Nucleus accumbens (tissue), 56 donors: ENCODE measurements around the gene SLC9A5.
A peak's percentile ranks its signal among the peaks of the same experiment; 100 is the strongest.

Experiments used
- DNase-seq, 56 donors: peaks; one replicate each; lab custom pipeline; 2025; lab: John Stamatoyannopoulos, UW

The SLC9A5 gene

GRCh38 chr16:67252609-67253497 is 4.1 kb downstream of the SLC9A5 start:
- DNase-seq: peak in 9 of 56 donors; percentile 16 to 46 (median 35)

DNA sequence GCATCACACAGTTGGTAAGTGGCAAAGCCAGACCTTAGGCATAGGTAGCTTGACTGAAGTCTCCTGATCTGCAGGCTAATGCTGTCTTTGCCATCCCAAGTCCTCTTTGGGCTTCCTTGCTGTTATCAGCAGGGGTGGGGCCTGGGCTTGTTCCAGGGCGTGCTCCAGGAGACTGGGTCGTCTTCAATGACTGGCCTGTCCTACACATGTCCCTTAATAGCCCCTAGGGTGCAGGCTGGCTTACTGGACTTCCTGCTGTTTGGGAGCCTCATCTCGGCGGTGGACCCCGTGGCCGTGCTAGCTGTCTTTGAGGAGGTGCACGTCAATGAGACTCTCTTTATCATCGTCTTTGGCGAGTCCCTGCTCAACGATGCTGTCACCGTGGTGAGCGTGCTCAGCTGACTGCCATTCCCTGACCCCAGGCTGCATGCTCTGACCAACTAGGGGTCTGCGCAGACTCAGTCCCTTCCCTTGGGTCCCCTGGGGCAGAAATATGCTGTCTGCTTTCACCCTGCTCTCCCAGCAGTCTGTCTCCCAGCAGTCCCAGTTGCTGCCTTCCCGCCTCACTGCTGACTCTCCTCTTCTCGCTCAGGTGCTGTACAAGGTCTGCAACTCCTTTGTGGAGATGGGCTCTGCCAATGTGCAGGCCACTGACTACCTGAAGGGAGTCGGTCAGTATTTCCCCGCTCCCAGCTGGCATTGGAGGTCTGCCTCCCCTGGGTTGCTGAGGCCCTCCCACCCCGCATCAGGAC is 6.2 kb downstream of the SLC9A5 start:
- DNase-seq: no peak

DNA sequence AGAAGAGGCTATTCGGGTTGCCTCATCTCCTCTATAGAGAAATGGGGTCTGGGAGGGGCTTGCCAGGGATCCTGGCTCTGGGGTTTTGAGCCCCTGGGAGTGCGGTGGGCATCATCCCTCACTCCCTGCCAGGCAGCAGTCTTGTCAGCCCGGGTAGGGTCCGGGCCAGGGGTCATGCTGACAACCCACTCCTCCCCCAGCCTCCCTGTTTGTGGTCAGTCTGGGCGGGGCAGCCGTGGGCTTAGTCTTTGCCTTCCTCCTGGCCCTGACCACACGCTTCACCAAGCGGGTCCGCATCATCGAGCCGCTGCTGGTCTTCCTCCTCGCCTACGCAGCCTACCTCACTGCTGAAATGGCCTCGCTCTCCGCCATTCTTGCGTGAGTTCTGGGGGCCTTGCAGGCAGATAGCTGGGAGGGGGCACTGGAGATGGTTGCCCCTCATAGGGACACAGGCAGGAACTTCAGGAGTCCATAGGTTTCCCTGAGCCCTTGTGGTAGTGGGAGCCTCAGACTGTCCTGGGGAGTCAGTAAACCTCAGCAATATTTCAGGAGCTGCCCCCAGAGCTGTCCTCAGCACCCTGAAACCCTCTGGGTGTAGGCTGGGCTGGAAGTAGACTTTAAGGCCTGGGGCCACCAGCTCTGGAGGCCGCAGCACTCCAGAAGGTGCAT is 6.9 kb downstream of the SLC9A5 start:
- no peak for DNase-seq

- no peak for DNase-seq
Measured at GRCh38 chr16:67256701-67257230, 8.0 kb downstream of the SLC9A5 start.

DNA sequence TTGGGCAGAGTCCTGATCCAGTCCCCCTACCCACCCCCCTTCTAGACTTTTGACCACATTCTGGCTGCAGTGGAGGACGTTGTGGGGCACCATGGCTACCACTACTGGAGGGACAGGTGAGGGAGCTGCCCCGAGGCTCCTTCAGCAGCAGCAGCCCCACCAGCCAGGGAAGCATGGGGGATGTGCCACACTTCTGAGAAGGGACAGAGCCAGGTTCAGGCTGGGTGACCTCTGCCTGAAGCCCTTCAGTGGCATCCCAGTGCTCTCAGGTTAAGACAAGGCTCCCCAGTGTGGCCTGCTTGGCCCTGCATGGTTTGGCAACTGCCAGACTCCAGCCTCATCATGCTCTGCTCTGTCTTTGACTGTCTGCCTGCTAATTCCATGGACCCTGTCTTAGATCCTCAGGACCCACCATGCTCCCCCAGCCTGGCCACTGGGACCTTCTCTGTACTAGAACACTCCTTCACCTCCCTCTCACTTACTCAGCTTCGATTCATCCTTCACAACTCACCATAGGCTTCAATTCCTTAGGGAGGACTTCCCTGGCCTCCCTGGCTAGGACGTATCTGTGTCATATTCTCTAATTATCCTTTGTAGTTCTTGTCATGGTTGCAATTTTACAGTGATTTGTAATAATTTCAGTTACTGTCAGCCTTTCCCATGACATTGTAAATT is 8.8 kb downstream of the SLC9A5 start:
- no peak for DNase-seq

DNA sequence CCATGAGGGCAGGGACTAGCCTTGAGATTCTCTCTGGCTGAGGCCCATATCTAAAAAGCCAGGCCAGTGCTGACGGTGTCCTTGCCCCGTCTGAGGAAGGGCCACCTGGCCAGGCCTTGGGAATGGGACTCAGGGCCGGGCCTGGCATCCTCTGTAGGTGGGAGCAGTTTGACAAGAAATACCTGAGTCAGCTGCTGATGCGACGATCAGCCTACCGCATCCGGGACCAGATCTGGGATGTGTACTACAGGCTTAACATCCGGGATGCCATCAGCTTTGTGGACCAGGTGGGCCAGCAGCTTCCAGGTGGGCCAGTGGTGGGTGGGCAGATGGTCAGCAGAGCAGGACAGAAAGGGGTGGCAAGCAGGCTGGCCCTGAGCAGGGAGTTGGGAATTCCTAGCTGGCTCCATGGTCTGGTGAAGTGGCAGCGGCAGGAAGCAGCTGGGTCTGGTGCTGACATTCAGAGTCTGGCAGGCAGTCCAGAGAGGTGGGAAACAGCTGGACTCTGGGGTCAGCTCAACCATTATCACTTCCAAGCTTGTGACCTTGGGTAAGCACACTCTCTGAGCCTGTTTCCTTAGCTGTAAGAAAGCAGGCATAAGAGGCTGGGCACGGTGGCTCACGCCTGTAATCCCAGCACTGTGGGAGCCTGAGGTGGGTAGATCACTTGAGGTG is 9.5 kb downstream of the SLC9A5 start:
- DNase-seq: no peak

DNA sequence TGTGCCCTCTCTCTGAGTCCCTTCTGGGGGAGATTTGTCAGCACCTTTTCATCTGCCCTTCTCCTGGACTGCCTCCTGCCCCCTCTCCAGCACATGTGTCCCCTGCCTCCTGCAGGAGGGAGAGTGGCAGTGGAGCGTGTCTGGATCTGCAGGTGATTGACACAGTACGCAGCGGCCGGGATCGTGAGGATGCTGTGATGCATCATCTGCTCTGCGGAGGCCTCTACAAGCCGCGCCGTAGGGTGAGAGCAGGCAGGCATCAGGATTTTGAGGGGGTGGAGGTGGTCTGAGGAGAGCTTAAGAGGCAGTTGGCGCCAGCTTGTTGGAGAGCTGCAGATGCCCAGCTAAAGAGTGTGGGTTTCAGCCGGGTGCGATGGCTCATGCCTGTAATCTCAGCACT is 10.9 kb downstream of the SLC9A5 start:
- no peak for DNase-seq

DNA sequence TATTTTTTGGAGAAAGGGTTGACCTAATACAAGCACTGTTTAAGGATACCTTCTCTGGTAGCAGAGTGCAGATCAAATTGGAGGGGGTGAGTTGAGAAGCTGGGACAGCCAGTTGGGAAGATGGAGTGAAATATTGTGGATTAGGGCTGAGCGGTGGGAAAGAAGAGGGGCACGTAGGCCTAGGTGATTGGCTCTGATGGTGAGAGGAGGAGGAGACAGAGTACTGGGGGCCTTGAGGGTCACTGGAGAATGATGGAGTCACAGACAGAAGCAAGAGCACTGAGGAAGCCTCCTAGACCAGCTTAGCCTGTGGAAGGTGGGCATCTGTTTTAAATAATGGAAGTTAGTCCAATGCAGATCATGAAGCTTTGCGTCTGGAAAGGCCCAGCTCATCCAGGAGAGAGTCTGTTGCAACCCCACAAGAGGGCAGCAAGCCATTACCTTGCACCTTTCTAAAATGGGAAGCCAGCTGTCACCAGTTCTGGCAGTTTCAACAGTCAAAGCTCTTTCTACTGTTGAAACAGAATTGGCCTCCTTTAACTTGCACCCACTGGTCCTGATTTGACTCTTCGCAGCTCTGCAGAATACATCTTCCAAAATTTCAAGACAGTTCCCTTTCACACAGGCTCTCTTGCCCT is 11.8 kb downstream of the SLC9A5 start:
- DNase-seq: peak in 3 of 56 donors; percentile 16 to 37 (median 20)

DNA sequence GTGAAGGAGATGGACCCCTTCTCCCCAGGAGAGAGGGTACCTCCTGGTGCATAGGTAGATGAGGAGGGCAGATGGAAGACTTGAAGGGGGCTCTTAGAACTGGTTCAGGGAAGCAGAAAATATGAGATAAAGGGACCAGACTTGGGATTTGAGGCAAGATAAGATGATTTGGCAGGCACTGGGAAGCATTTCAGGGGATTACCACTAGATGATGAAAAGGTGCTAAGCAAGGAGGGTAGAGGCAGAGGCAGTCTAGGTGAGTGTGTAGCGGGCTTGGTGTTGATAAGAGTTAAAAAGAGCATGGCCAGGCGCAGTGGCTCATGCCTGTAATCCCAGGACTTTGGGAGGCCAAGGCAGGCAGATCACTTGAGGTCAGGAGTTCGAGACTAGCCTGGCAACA is 14.4 kb downstream of the SLC9A5 start:
- DNase-seq: no peak

GRCh38 chr16:67264277-67264676 is 15.5 kb downstream of the SLC9A5 start:
- no peak for DNase-seq

- no peak for DNase-seq
Measured at GRCh38 chr16:67264866-67265265, 16.1 kb downstream of the SLC9A5 start.

- DNase-seq: no peak
Measured at GRCh38 chr16:67265834-67266233, 17.1 kb downstream of the SLC9A5 start.

- DNase-seq: no peak
Measured at GRCh38 chr16:67268136-67268579, 19.4 kb downstream of the SLC9A5 start.

GRCh38 chr16:67269766-67270165 is 21.0 kb downstream of the SLC9A5 start:
- DNase-seq: no peak

- DNase-seq: no peak
Measured at GRCh38 chr16:67270931-67271338, 22.2 kb downstream of the SLC9A5 start.

DNA sequence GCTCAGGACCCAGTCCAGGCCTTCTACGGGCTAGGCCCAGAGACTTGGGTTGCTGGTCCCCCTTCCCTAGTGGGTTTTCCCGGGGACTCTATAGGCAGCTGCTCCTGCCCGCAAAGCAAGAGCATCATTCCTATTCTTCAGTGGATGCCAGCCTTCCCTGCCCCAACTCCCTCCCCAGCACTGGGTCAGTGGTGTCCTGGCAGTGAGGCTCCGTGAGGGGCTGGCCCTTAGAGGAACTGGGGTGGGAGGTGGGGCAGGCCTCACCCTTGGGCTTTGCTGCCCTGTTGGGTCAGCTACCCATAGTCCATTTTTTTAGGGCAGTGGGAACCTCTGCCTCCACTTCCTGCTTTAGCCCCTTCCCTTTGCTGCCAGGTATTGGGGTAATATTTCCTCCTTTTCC is 22.7 kb downstream of the SLC9A5 start:
- no peak for DNase-seq

- no peak for DNase-seq
Measured at GRCh38 chr16:67275321-67275720, 26.5 kb downstream of the SLC9A5 start.

DNA sequence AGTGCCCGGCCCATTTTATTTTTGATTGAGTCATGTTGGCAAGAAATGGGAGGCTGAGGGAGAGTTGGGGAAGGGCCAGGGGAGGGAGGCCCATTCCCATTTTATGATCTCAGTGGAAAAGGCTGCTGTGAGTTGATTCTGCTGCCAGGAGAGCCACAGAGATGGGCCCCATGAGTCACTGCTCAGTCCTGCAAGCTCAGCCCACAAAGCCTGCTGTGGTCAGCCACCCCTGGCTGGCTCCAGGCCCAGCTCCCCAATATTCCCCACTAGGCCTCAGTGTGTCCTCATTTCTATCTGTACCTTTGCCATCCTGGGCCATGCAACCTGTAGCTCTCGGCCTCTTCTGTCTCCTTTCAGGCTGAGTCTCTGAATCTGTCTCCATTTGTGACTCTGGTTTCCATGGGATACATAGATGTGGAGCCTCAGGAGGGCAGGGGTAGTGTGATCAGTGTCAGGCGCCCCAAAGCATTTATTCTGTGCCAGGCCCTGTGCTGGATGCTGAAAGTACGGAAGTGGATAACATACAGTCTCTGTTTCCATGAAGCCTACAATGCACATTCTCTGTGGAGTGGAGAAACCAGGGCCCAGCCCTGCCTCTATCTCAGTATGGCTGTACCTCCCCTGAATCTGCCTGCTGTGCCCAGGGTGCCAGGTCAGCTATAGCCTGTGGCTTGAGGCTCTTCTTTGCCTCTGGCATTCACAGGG is 28.7 kb downstream of the SLC9A5 start:
- DNase-seq: peak in 2 of 56 donors; percentile 8 to 18
